HG03432 (cell line): ENCODE results near the gene TET2.
A peak's percentile ranks its signal among the peaks of the same experiment; 100 is the strongest.

Source experiments
- ATAC-seq: cut with Tn5 transposase; IDR thresholded peaks from one replicate; pipeline ENCODE4 v1.9.1; 2021; ENCODE audit warnings: mild to moderate bottlenecking, moderate library complexity; ENCODE audit not compliant: unreplicated experiment

The TET2 gene

DNA sequence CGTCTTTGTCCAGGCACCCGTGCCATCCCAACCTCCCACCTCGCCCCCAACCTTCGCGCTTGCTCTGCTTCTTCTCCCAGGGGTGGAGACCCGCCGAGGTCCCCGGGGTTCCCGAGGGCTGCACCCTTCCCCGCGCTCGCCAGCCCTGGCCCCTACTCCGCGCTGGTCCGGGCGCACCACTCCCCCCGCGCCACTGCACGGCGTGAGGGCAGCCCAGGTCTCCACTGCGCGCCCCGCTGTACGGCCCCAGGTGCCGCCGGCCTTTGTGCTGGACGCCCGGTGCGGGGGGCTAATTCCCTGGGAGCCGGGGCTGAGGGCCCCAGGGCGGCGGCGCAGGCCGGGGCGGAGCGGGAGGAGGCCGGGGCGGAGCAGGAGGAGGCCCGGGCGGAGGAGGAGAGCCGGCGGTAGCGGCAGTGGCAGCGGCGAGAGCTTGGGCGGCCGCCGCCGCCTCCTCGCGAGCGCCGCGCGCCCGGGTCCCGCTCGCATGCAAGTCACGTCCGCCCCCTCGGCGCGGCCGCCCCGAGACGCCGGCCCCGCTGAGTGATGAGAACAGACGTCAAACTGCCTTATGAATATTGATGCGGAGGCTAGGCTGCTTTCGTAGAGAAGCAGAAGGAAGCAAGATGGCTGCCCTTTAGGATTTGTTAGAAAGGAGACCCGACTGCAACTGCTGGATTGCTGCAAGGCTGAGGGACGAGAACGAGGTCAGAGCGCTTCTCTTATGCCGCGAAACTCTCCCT lies at the start of gene TET2:
Gene TET2 (plus strand): TSS at position 601 of the 740 bp plus-strand sequence. CDS start 87,067 bp downstream, outside the sequence.
- peak; percentile 86 for ATAC-seq

DNA sequence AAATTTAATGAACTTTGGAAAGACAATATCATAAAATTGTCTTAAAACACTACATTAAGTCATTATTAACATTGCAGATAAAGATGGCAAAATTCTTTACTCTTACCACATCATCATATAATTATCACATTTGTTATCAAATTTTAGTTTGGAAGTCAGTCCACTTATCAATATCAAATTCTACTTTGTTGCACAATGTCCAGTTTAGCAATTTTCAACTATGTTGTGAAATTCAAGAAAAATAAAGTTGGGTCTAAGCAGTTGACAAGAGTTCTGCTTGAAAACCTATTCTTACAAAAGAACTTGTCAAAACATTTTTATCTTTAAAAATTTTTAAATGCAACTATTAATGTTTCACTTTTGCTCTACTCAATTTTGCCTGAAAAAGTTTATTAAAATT lies 44.7 kb upstream of the TET2 start:
- no peak for ATAC-seq

- no peak for ATAC-seq
Measured at GRCh38 chr4:105106426-105106825, 40.2 kb upstream of the TET2 start.

DNA sequence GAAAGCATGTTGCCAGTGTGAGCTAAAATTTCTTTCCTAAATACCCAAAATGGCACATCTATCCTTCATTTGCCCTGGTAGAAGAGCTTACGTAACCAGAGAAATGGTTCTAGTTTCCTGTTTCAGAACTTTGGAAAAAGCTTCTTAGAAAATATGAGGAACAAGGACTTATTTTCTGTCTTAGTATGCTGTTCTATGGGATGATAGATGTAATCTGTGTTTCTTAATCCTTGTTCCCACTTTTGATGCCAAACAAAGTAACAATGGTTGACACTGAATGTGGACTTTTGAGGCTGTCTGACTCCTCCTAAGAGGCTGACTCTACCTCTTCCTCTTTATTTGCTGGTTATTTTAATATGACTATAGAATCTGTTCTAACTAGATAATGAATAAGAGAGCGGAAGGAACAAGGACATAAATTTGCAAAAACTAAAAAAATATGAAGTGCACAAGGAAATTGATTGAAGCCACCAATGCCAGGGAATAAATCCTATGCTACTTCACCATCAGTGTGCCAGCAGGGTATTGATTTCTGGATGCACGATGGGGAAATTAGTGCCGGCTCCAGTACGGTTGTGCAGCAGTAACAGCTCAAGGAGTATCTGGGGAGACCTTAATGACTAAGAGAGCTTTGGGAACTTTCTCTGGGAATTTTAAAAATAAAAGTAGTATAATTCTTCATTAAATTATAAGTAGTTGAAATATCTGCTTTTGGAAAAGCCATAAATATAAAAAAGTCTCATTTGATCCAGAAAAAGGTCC lies 39.4 kb upstream of the TET2 start:
- ATAC-seq = no peak

DNA sequence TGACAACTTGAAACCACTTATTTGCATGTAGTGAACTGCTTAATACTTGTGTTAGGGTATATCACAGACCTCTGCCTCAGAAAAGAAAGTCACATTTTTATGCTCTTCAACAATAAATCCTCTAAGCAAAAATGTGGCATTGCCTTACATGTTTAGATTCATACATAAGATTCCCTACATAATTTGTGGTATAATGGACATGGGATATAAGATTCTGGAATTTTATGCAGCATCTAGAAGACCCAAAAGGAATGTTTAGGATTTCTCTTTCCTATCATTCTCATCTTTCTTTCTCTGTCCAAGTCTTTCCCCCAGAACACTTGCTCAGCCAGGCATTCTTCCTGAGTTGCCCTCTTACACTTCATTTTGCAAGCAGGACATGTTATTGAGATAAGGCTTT lies 37.7 kb upstream of the TET2 start:
- ATAC-seq = no peak

GRCh38 chr4:105112274-105112673 lies 34.4 kb upstream of the TET2 start:
- ATAC-seq = no peak

- ATAC-seq = peak; percentile 42
Measured at GRCh38 chr4:105113800-105114199, 32.9 kb upstream of the TET2 start.

DNA sequence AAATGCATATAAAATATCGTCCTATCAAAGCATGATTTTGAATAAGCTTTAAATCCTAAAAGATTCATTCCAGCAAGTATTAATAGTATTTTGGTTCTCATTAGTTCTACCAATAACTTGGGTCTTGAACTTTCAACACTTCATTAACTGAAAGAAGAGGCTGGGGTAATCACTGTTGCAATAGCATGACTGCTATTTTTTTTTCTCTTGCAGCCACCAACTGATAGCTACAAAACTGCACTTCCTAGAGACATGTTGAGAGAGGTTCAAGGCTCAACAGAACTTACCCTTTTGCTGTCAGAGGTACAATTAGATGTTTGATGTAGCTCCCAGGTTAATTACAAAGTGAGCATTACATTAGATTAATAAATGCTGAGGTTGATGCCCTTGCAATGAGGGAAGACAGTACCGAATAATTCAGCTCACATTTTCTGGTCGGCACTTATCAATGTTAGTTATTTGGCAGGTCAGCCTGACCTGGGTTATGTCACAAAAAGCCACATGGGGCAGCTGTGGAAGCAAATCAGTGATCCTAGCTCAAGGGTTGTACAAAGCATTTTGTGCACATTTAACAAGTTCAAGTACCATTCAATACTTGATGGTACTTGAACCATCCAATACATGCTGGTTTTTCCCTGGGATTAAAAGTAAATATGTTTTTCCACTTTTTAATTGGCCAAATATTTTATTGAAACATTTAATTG lies 29.9 kb upstream of the TET2 start:
- ATAC-seq = no peak

GRCh38 chr4:105119356-105119755 lies 27.3 kb upstream of the TET2 start:
- no peak for ATAC-seq

DNA sequence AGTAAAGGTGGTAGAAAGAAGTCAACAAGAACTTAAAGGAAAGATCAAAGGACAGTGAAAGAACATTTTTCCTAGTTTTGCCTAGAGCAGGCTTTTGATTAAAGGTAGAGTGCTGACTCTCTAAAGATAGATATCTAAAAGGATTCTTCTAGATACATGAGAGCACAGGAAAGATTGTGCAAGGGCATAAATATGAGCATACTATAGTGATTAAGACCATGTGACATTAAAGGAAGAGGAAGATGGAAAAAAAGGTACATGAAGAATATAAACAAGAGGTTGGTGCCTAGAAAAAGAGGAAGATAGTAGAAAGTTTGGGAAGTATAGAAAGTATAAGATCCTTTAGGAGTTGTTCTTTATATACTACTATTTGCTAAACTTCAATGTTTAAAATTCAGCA lies 26.1 kb upstream of the TET2 start:
- ATAC-seq = no peak

GRCh38 chr4:105122350-105122749 lies 24.3 kb upstream of the TET2 start:
- no peak for ATAC-seq

- no peak for ATAC-seq
Measured at GRCh38 chr4:105126311-105127169, 20.1 kb upstream of the TET2 start.

GRCh38 chr4:105127170-105127445 lies 19.6 kb upstream of the TET2 start:
- ATAC-seq = no peak

- peak; percentile 72 for ATAC-seq
Measured at GRCh38 chr4:105128208-105128607, 18.5 kb upstream of the TET2 start.

DNA sequence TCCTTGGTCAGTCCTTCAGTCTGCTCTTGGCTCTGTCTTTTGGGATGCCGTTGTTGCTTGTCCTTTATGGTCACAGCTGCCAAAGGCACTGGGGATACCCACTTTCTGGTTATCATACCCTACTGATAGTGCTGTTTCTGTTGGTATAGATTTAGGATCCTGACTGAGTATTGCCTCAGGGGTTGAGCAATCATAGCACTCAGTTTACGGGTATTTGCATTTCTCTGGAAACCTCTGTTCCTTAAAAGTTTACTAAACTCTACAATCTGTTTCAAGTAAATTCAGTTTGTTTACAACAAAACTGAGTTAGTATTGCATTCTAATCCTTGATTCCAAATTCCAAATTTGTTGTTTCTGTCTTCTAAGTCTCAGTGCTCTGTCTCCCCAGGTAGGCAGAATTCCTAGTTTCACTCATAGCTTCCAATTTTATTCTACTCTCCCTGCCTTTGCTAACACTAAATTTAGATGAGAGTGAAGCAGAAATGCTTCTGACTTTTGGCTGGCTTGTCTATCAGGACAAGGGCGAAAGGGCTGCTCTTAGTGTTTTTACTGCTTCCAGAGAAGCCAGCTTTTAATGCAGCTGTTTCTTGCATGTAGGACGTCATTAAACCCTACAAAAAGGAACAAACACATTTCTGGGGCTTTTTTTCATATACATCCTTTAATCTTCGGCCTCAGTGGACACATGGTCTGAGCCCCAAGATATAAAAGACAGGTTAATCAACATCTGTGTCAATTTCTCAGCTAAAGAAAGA lies 17.2 kb upstream of the TET2 start:
- ATAC-seq = no peak

- ATAC-seq = no peak
Measured at GRCh38 chr4:105130945-105131344, 15.7 kb upstream of the TET2 start.

DNA sequence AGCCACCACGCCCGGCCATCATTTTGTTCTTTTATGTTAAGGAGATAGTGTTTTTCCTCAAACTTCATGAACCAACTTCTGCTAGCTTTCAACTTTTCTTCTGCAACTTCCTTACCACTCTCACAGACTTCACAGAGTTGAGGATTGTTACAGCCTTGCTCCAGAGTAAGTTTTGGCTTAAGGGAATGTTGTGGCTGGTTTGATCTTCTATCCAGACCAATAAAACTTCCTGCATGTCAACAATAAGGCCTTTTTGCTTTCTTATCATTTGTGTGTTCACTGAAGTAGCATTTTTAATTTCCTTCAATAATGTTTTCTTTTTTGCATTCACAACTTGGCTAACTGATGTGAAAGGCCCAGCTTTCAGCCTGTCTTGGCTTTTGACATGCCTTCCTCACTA lies 12.7 kb upstream of the TET2 start:
- no peak for ATAC-seq

- ATAC-seq = no peak
Measured at GRCh38 chr4:105135785-105136184, 10.9 kb upstream of the TET2 start.

GRCh38 chr4:105137121-105137875 lies 9.4 kb upstream of the TET2 start:
- ATAC-seq = no peak

DNA sequence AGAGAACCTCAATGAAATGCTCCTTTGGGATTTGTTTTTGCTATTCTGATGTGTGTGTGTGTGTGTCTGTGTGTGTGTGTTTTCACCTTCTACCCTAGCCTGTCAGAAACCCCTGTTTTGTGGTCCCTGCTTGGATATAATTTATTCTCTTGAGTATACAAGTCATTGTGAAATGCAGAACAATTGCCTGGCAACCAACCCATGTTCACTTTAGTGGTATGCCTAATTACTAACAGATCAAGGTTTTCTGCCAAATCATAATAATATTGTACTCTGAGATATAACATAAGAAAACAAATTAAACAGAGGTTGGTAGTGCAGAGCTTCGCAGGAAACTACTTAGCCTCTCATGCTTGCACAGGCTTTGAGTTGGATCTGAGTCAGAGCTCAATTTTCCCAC lies 7.0 kb upstream of the TET2 start:
- ATAC-seq = no peak
